HEK293T (cell line): ENCODE results near the gene DVL1.

Experiments used
- CTCF ChIA-PET: fragments of 350-600 bp; formaldehyde crosslinking; extraction: SDS; loops from one replicate; lab custom pipeline; 2021; ENCODE audit warnings: antibody characterized with exemption, inconsistent platforms; lab: Yijun Ruan, JAX
- POLR2A ChIA-PET: fragments of 350-600 bp; formaldehyde crosslinking; extraction: SDS; loops from one replicate; lab custom pipeline; 2020; ENCODE audit warnings: antibody characterized with exemption, inconsistent platforms; lab: Yijun Ruan, JAX
- DNase-seq: peaks from one replicate; pipeline ENCODE4 v3.0.0; 2012; ENCODE audit warnings: mixed read lengths; ENCODE audit errors: extremely low spot score
- ARNT ChIP-seq: fragments of 450-650 bp; IDR thresholded peaks from 2 replicates; pipeline ENCODE4 v1.6.1; 2017; ENCODE audit warnings: mild to moderate bottlenecking
- BHLHE40 ChIP-seq: fragments of 450-650 bp; IDR thresholded peaks from 2 replicates; pipeline ENCODE4 v1.6.1; 2016; ENCODE audit warnings: mild to moderate bottlenecking, moderate library complexity, borderline replicate concordance
- CTBP1 ChIP-seq: fragments of 450-650 bp; IDR thresholded peaks from 2 replicates; pipeline ENCODE4 v1.6.1; 2016; ENCODE audit warnings: borderline replicate concordance
- ELF4 ChIP-seq: fragments of 450-650 bp; IDR thresholded peaks from 2 replicates; pipeline ENCODE4 v1.6.1; 2017; ENCODE audit warnings: antibody characterized with exemption
- FOXA1 ChIP-seq: fragments of 450-650 bp; IDR thresholded peaks from 2 replicates; pipeline ENCODE4 v1.6.1; 2016; ENCODE audit warnings: mild to moderate bottlenecking
- FOXK2 ChIP-seq: fragments of 450-650 bp; IDR thresholded peaks from 2 replicates; pipeline ENCODE4 v1.6.1; 2016; ENCODE audit warnings: mild to moderate bottlenecking
- FOXM1 ChIP-seq: fragments of 450-650 bp; IDR thresholded peaks from 2 replicates; pipeline ENCODE4 v1.6.1; 2017; ENCODE audit warnings: mild to moderate bottlenecking, borderline replicate concordance
- HDGF ChIP-seq: fragments of 450-650 bp; IDR thresholded peaks from 2 replicates; pipeline ENCODE4 v1.6.1; 2017; ENCODE audit warnings: antibody characterized with exemption, borderline replicate concordance
- L3MBTL2 ChIP-seq: fragments of 450-650 bp; conservative IDR thresholded peaks from 2 replicates; pipeline ENCODE4 v1.6.1; 2016; ENCODE audit warnings: mild to moderate bottlenecking
- LEF1 ChIP-seq: fragments of 450-650 bp; IDR thresholded peaks from 2 replicates; pipeline ENCODE4 v1.6.1; 2017; ENCODE audit warnings: mild to moderate bottlenecking, borderline replicate concordance
- NFRKB ChIP-seq: fragments of 450-650 bp; IDR thresholded peaks from 2 replicates; pipeline ENCODE4 v1.6.1; 2016; ENCODE audit warnings: mild to moderate bottlenecking, moderate library complexity
- PKNOX1 ChIP-seq: fragments of 450-650 bp; IDR thresholded peaks from 2 replicates; pipeline ENCODE4 v1.6.1; 2016
- SP1 ChIP-seq: fragments of 450-650 bp; IDR thresholded peaks from 2 replicates; pipeline ENCODE4 v1.6.1; 2017
- SUZ12 ChIP-seq: fragments of 450-650 bp; IDR thresholded peaks from 2 replicates; pipeline ENCODE4 v1.6.1; 2016; ENCODE audit warnings: mild to moderate bottlenecking
- TARDBP ChIP-seq: fragments of 450-650 bp; IDR thresholded peaks from 2 replicates; pipeline ENCODE4 v1.6.1; 2016
- ZNF384 ChIP-seq: fragments of 450-650 bp; IDR thresholded peaks from 2 replicates; pipeline ENCODE4 v1.6.1; 2016

DVL1 gene

GRCh38 chr1:1295154-1295923, 53.9 kb downstream of the DVL1 start:
- CTCF ChIA-PET = no interaction called here
- DNase-seq = no peak
- POLR2A ChIA-PET = interaction anchor here (1.0 kb wide), 1 partner anchor 22 kb away, joined by 3 read pairs; the partner anchor contains the start of gene UBE2J2

GRCh38 chr1:1294250-1294890, 54.8 kb downstream of the DVL1 start:
- POLR2A ChIA-PET = interaction anchor here (1.0 kb wide), 1 partner anchor 21 kb away, joined by 3 read pairs; the partner anchor contains the start of gene UBE2J2
- TF ChIP-seq BHLHE40 (no peak), PKNOX1 (no peak), FOXK2 (no peak), SP1 (no peak), CTBP1 (no peak), FOXA1 (no peak), NFRKB (no peak), SUZ12 (no peak), FOXM1 (no peak), ARNT (no peak), HDGF (no peak), ELF4 (no peak), L3MBTL2 (no peak)
- DNase-seq = no peak
- CTCF ChIA-PET = no interaction called here

More at GRCh38 chr1:1295154-1295923, 53.9 kb downstream of the DVL1 start:
- TF ChIP-seq L3MBTL2 (no peak), FOXK2 (no peak), ARNT (no peak), LEF1 (no peak), HDGF (no peak), BHLHE40 (no peak), NFRKB (no peak), PKNOX1 (no peak), FOXA1 (no peak), FOXM1 (no peak), SUZ12 (no peak), SP1 (no peak), TARDBP (no peak), CTBP1 (no peak), ELF4 (no peak), ZNF384 (no peak)

GRCh38 chr1:1293263-1294249, 55.7 kb downstream of the DVL1 start:
- DNase-seq = no peak
- POLR2A ChIA-PET = no interaction called here
- TF ChIP-seq HDGF = no peak
- no peak for TF ChIP-seq ZNF384
- no peak for TF ChIP-seq ELF4
- TF ChIP-seq BHLHE40 = no peak
- TF ChIP-seq CTBP1 = no peak
- no peak for TF ChIP-seq SUZ12
- TF ChIP-seq PKNOX1 = no peak
- TF ChIP-seq FOXK2 = no peak
- no peak for TF ChIP-seq LEF1
- CTCF ChIA-PET = no interaction called here

GRCh38 chr1:1292851-1293250, 56.4 kb downstream of the DVL1 start:
- TF ChIP-seq FOXA1 (no peak), L3MBTL2 (no peak), ELF4 (no peak), TARDBP (no peak), PKNOX1 (no peak), NFRKB (no peak), ZNF384 (no peak)
- CTCF ChIA-PET = interaction anchor here (0.6 to 2.4 kb wide), 2 partner anchors 10 to 171 kb away, joined by 3 to 9 read pairs; no protein-coding TSS in a partner anchor

More at GRCh38 chr1:1292851-1293250, 56.4 kb downstream of the DVL1 start:
- POLR2A ChIA-PET = interaction anchor here (1.2 kb wide), 1 partner anchor 20 kb away, joined by 3 read pairs; the partner anchor contains the start of gene UBE2J2
- no peak for DNase-seq
